SK-N-MC (cell line): ENCODE data around the gene PRR9.

Experiments
- EZH2 ChIP-seq: fragments of 200-600 bp; sonication (generic); IDR thresholded peaks from one replicate; pipeline ENCODE4 v1.6.1; 2017; ENCODE audit warnings: antibody characterized with exemption
- FOXP2 ChIP-seq: optimal IDR thresholded peaks from 2 replicates; pipeline ENCODE3; 2011; ENCODE audit warnings: mild to moderate bottlenecking, moderate library complexity; ENCODE audit not compliant: insufficient read depth; ENCODE audit errors: extremely low read length, control extremely low read depth
- POLR2AphosphoS5 ChIP-seq: IDR thresholded peaks from 2 replicates; pipeline ENCODE4 v1.6.1; 2012; ENCODE audit warnings: mild to moderate bottlenecking, low read depth, low read length, borderline replicate concordance

DNA sequence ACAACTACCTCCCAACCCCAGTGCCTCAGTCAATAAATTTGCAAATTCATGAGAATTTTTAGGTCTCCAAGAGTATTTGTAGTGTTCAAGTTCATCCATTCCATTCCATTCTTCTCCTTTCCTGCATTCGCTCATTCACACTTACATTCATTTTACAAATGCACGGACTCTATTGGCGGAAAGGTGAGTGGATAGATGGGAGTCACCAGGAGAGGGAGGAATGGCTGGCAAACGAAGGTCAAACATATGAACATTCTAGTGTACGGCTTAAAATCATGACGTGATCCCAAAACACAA lies 44.6 kb downstream of the PRR9 start:
- TF ChIP-seq POLR2AphosphoS5 (no peak), EZH2 (no peak), FOXP2 (no peak)
